Measurements from ENCODE around the gene NRCAM. TPM values are rescaled to one million over a fixed set of nuclear protein-coding genes. Genes with fewer than 3 reads are reported as not detected.

NRCAM gene
- total and polyA plus RNA-seq, 2 experiments from 2014 or later = 0.76 to 3.9 TPM

- TF ChIP-seq CTCF (IDR thresholded peaks at IDR 0.05; ENCODE audit: low read depth, low read length) = no peak
- no peak overlapping the region for H3K4me3 ChIP-seq
- no peaks in the 10 kb centered on the region for H3K4me1 ChIP-seq (ENCODE audit: low read depth)
- no peak overlapping the region for H3K27ac ChIP-seq
- H3K9me3 ChIP-seq (ENCODE audit: low read depth) = no peaks in the 10 kb centered on the region
- H3K27me3 ChIP-seq = no peaks in the 10 kb centered on the region
- no peak for DNase-seq (ENCODE audit: low read depth in 1 of 2, low spot score in 1 of 2)
- no peaks in the 10 kb centered on the region for H3K36me3 ChIP-seq
These were observed 80.6 kb downstream of the NRCAM start for GRCh38 chr7:108375668-108376067.

- Histone ChIP-seq H3K4me1 (ENCODE audit: low read depth) (no peaks in the 10 kb centered on the region), H3K27ac (no peak overlapping the region), H3K36me3 (no peaks in the 10 kb centered on the region), H3K9me3 (ENCODE audit: low read depth) (no peaks in the 10 kb centered on the region), H3K4me3 (no peak overlapping the region), H3K27me3 (no peaks in the 10 kb centered on the region)
- TF ChIP-seq CTCF (IDR thresholded peaks at IDR 0.05; ENCODE audit: low read depth, low read length) = no peak
- no peak for DNase-seq (ENCODE audit: low read depth in 1 of 2, low spot score in 1 of 2)
These were observed 81.3 kb downstream of the NRCAM start for GRCh38 chr7:108374899-108375298.

- peak in 1 of 2 donors; percentile 20 for DNase-seq (ENCODE audit: low read depth in 1 of 2, low spot score in 1 of 2)
These were observed 83.6 kb downstream of the NRCAM start for GRCh38 chr7:108372618-108373017.

GRCh38 chr7:108370616-108371015 lies 85.6 kb downstream of the NRCAM start:
- no peak for TF ChIP-seq CTCF (IDR thresholded peaks at IDR 0.05; ENCODE audit: low read depth, low read length)
- H3K4me1 ChIP-seq (ENCODE audit: low read depth) = peaks cover 10% of the 10 kb centered on the region
- DNase-seq (ENCODE audit: low read depth in 1 of 2, low spot score in 1 of 2) = no peak

More at GRCh38 chr7:108372618-108373017, 83.6 kb downstream of the NRCAM start:
- H3K4me1 ChIP-seq (ENCODE audit: low read depth) = peaks cover 8% of the 10 kb centered on the region
- no peak overlapping the region for H3K4me3 ChIP-seq
- no peaks in the 10 kb centered on the region for H3K9me3 ChIP-seq (ENCODE audit: low read depth)
- H3K27me3 ChIP-seq = no peaks in the 10 kb centered on the region
- H3K27ac ChIP-seq = no peak overlapping the region
- TF ChIP-seq CTCF (IDR thresholded peaks at IDR 0.05; ENCODE audit: low read depth, low read length) = no peak
- H3K36me3 ChIP-seq = no peaks in the 10 kb centered on the region

GRCh38 chr7:108368466-108368865 lies 87.8 kb downstream of the NRCAM start:
- no peak for TF ChIP-seq CTCF (IDR thresholded peaks at IDR 0.05; ENCODE audit: low read depth, low read length)
- Histone ChIP-seq H3K27ac (no peak overlapping the region), H3K4me1 (ENCODE audit: low read depth) (peaks cover 10% of the 10 kb centered on the region), H3K27me3 (no peaks in the 10 kb centered on the region), H3K4me3 (no peak overlapping the region), H3K36me3 (no peaks in the 10 kb centered on the region), H3K9me3 (ENCODE audit: low read depth) (no peaks in the 10 kb centered on the region)
- DNase-seq (ENCODE audit: low read depth in 1 of 2, low spot score in 1 of 2) = peak in 1 of 2 donors; percentile 19

More at GRCh38 chr7:108370616-108371015, 85.6 kb downstream of the NRCAM start:
- no peaks in the 10 kb centered on the region for H3K27me3 ChIP-seq
- no peaks in the 10 kb centered on the region for H3K36me3 ChIP-seq
- no peak overlapping the region for H3K27ac ChIP-seq
- no peak overlapping the region for H3K4me3 ChIP-seq
- H3K9me3 ChIP-seq (ENCODE audit: low read depth) = no peaks in the 10 kb centered on the region

GRCh38 chr7:108367946-108368345 lies 88.3 kb downstream of the NRCAM start:
- Histone ChIP-seq H3K27ac (no peak overlapping the region), H3K27me3 (no peaks in the 10 kb centered on the region), H3K4me3 (no peak overlapping the region), H3K9me3 (ENCODE audit: low read depth) (no peaks in the 10 kb centered on the region), H3K36me3 (no peaks in the 10 kb centered on the region), H3K4me1 (ENCODE audit: low read depth) (peaks cover 10% of the 10 kb centered on the region)
- TF ChIP-seq CTCF (IDR thresholded peaks at IDR 0.05; ENCODE audit: low read depth, low read length) = no peak
- peak in 1 of 2 donors; percentile 10 for DNase-seq (ENCODE audit: low read depth in 1 of 2, low spot score in 1 of 2)

Measured in cardiac muscle cell (in vitro differentiated cells and primary cell).